ENCODE results near the gene MLST8.

DNA sequence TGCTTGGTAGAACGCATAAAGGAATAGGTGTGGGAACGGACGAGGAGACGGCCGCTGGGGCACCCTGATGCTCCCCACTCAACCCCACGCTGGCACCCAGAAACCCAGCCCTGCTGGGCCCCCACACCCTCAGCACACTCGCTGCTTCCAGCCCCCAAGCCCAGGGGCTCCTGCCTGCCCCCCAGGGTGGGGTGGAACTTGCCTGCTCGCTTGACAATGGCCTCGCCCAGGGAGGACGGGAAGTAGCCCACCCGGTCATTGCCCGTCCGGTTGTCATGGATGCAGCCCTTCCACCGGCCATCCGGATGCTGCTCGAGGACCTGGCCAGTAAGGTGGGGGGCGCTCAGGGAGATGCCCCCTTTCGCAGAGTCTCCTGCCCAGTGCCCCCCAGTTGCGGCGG is 18.7 kb upstream of the MLST8 start:
- TF ChIP-seq FOXK2 (IDR thresholded peaks at IDR 0.05) = no peak
- no peak for TF ChIP-seq HDGF (IDR thresholded peaks at IDR 0.05; ENCODE audit: borderline replicate concordance)
- no peak for TF ChIP-seq FOXM1 (IDR thresholded peaks at IDR 0.05; ENCODE audit: borderline replicate concordance)
- TF ChIP-seq FOXA1 (IDR thresholded peaks at IDR 0.05) = no peak
- no peak for TF ChIP-seq ELF4 (IDR thresholded peaks at IDR 0.05)
- no peak for TF ChIP-seq SP1 (IDR thresholded peaks at IDR 0.05)
- TF ChIP-seq ARNT (IDR thresholded peaks at IDR 0.05) = no peak
- TF ChIP-seq SUZ12 (IDR thresholded peaks at IDR 0.05) = no peak
- TF ChIP-seq, protein P1, sequence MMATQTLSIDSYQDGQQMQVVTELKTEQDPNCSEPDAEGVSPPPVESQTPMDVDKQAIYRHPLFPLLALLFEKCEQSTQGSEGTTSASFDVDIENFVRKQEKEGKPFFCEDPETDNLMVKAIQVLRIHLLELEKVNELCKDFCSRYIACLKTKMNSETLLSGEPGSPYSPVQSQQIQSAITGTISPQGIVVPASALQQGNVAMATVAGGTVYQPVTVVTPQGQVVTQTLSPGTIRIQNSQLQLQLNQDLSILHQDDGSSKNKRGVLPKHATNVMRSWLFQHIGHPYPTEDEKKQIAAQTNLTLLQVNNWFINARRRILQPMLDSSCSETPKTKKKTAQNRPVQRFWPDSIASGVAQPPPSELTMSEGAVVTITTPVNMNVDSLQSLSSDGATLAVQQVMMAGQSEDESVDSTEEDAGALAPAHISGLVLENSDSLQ (IDR thresholded peaks at IDR 0.05) = no peak
- no peak for TF ChIP-seq ZNF384 (IDR thresholded peaks at IDR 0.05)
- no peak for TF ChIP-seq L3MBTL2 (conservative IDR thresholded peaks at IDR 0.05)
- no peak for TF ChIP-seq NFRKB (IDR thresholded peaks at IDR 0.05)
